OCI-LY1 (cell line): ENCODE results near the gene SDK1.

Source experiments
- CTCF ChIP-seq: fragments of 200-600 bp; sonication (generic), shearing (Covaris generic); IDR thresholded peaks from 2 replicates; pipeline ENCODE4 v1.5.1; 2017; ENCODE audit warnings: mild to moderate bottlenecking, antibody characterized with exemption, low read length, moderate library complexity, mixed read lengths
- EZH2 ChIP-seq: fragments of 200-600 bp; sonication (generic), shearing (Covaris generic); IDR thresholded peaks from 2 replicates; pipeline ENCODE4 v1.8.0; 2017; ENCODE audit warnings: borderline replicate concordance, mixed run types, mild to moderate bottlenecking, antibody characterized with exemption, low read length, moderate library complexity, mixed read lengths

GRCh38 chr7:3753868-3754267, 452.8 kb downstream of the SDK1 start:
- TF ChIP-seq CTCF: no peak
- no peak for TF ChIP-seq EZH2
